Measurements from ENCODE around the gene GGA3. TPM values are rescaled to one million over a fixed set of nuclear protein-coding genes. Genes with fewer than 3 reads are reported as not detected.
"Not testable (repeated sequence)": the region's sequence is repeated elsewhere in the genome, so short reads cannot be mapped to it uniquely, and the experiment has no call there.

GGA3 gene
- total and polyA plus RNA-seq, 11 donors: 13.0 to 31.0 (median 22.4) TPM

GRCh38 chr17:75209061-75209460 lies 52.3 kb downstream of the GGA3 start:
- ATAC-seq: no peak
- Histone ChIP-seq H3K36me3 (peaks cover 0 to 60% (median 56%) of the 10 kb centered on the region in 9 donors), H3K27me3 (no peaks in the 10 kb centered on the region), H3K4me1 (peaks cover 0 to 29% (median 19%) of the 10 kb centered on the region in 12 donors), H3K9me3 (no peaks in the 10 kb centered on the region), H3K27ac (no peak overlapping the region), H3K4me3 (no peak overlapping the region)
- intact Hi-C loops (cut with DNase I): loop anchor here in 4 of 10 donors (5.0 to 10.0 kb wide), 4 partner anchors 94 to 247 kb away; no protein-coding TSS in a partner anchor
- no peak for DNase-seq
- no peak for TF ChIP-seq CTCF (IDR thresholded peaks at IDR 0.05)
- WGBS, 4 donors: 81 to 83% (median 82%) methylated on average over 3 of the region's 3 CpGs

GRCh38 chr17:75208161-75208560 lies 53.2 kb downstream of the GGA3 start:
- Histone ChIP-seq H3K27me3 (no peaks in the 10 kb centered on the region), H3K9me3 (no peaks in the 10 kb centered on the region), H3K27ac (no peak overlapping the region), H3K4me3 (no peak overlapping the region), H3K36me3 (peaks cover 0 to 51% (median 47%) of the 10 kb centered on the region in 9 donors), H3K4me1 (peaks cover 0 to 29% (median 19%) of the 10 kb centered on the region in 12 donors)
- TF ChIP-seq CTCF (IDR thresholded peaks at IDR 0.05) (no peak), POLR2A (IDR thresholded peaks at IDR 0.05) (no peak)
- ATAC-seq (no peak), DNase-seq (no peak)
- intact Hi-C loops (cut with DNase I): loop anchor here in 4 of 10 donors (5.0 to 10.0 kb wide), 4 partner anchors 93 to 246 kb away; no protein-coding TSS in a partner anchor
- WGBS, 4 donors: 92 to 95% (median 93%) methylated on average over 9 of the region's 9 CpGs

GRCh38 chr17:75207760-75208159 lies 53.6 kb downstream of the GGA3 start:
- ATAC-seq: no peak
- TF ChIP-seq CTCF (IDR thresholded peaks at IDR 0.05): no peak
- TF ChIP-seq POLR2A (IDR thresholded peaks at IDR 0.05): no peak
- 84 to 86% (median 86%) methylated on average over 12 of the region's 12 CpGs for WGBS, 4 donors
- peaks cover 0 to 47% (median 43%) of the 10 kb centered on the region in 9 donors for H3K36me3 ChIP-seq
- H3K27ac ChIP-seq: no peak overlapping the region
- no peaks in the 10 kb centered on the region for H3K9me3 ChIP-seq
- no peaks in the 10 kb centered on the region for H3K27me3 ChIP-seq
- intact Hi-C loops (cut with DNase I): loop anchor here in 4 of 10 donors (5.0 to 10.0 kb wide), 4 partner anchors 93 to 245 kb away; no protein-coding TSS in a partner anchor
- no peak overlapping the region for H3K4me3 ChIP-seq
- H3K4me1 ChIP-seq: peaks cover 0 to 29% (median 19%) of the 10 kb centered on the region in 12 donors
- DNase-seq: no peak

GRCh38 chr17:75207050-75207407 lies 54.4 kb downstream of the GGA3 start:
- H3K27me3 ChIP-seq, DNase-seq, H3K27ac ChIP-seq, H3K9me3 ChIP-seq, ATAC-seq: not testable (repeated sequence)
- peak overlapping the region in 2 of 12 donors; percentile 75 to 96 for H3K4me3 ChIP-seq
- intact Hi-C loops (cut with DNase I): loop anchor here in 4 of 10 donors (5.0 to 10.0 kb wide), 4 partner anchors 92 to 245 kb away; no protein-coding TSS in a partner anchor
- WGBS, 4 donors: 77 to 86% (median 82%) methylated on average over 8 of the region's 8 CpGs
- H3K36me3 ChIP-seq: peaks cover 0 to 40% (median 36%) of the 10 kb centered on the region in 9 donors
- peaks cover 0 to 29% (median 19%) of the 10 kb centered on the region in 12 donors for H3K4me1 ChIP-seq

GRCh38 chr17:75205793-75206163 lies 55.6 kb downstream of the GGA3 start:
- H3K36me3 ChIP-seq: peaks cover 0 to 27% (median 23%) of the 10 kb centered on the region in 9 donors
- no peaks in the 10 kb centered on the region for H3K27me3 ChIP-seq
- intact Hi-C loops (cut with DNase I): loop anchor here in 4 of 10 donors (2.0 to 10.0 kb wide), 5 partner anchors 23 to 243 kb away; partner anchors contain the start of gene SUMO2 (in 1 of the 4)
- H3K4me1 ChIP-seq: peaks cover 0 to 29% (median 19%) of the 10 kb centered on the region in 12 donors
- H3K27ac ChIP-seq: peak overlapping the region; percentile 83 to 99 (median 96)
- peak overlapping the region; percentile 63 to 99 (median 88) for H3K4me3 ChIP-seq
- H3K9me3 ChIP-seq: no peaks in the 10 kb centered on the region
- DNase-seq (no peak), ATAC-seq (peak in 1 of 4 donors; percentile 7)
- 0 to 1% (median 0%) methylated on average over 19 to 22 of the region's 22 CpGs for WGBS, 4 donors
- TF ChIP-seq POLR2A (IDR thresholded peaks at IDR 0.05): no peak
- TF ChIP-seq CTCF (IDR thresholded peaks at IDR 0.05): no peak

Data from heart left ventricle (tissue), 16 donors.